Measurements from ENCODE around the gene CFAP299.

DNA sequence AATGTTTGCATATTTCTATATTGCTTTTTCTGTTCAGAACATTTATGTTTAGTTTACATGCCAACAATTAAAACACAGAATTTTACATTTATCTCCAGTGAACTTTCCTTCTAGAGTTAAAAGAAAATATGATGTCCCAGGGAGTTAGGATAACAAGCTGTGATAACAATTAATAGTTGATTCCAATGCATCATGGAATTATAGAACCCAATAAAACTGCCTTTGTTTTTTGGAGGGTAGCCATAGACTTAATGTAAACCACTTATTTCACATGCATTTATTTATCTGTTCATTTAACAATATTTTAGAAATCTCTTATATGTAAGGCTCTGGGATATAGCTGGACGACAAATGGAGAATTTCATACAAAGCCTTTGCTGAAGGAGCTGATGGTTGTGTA lies 180.0 kb downstream of the CFAP299 start:
- no peak for TF ChIP-seq POLR2A (IDR thresholded peaks at IDR 0.05)
- no peak for TF ChIP-seq CTCF (IDR thresholded peaks at IDR 0.05)
